H9 (cell line): ENCODE results near the gene APRT. TPM values are rescaled to one million over a fixed set of nuclear protein-coding genes. Genes with fewer than 3 reads are reported as not detected.

ENCODE experiments used
- DNase-seq: peaks from one replicate; pipeline ENCODE4 v3.0.0-alpha.2; 2017
- H2AFZ ChIP-seq: one replicate; pipeline ENCODE4 v1.6.1; 2013; ENCODE audit warnings: mild to moderate bottlenecking, low read length, control low read depth, moderate library complexity
- H2AK5ac ChIP-seq: 2 replicates; pipeline ENCODE4 v1.6.1; 2013; ENCODE audit warnings: low read length, control low read depth, mixed read lengths; ENCODE audit not compliant: insufficient read length
- H2BK120ac ChIP-seq: one replicate; pipeline ENCODE4 v1.6.1; 2013; ENCODE audit warnings: low read depth, mild to moderate bottlenecking, low read length, control low read depth, inconsistent platforms; ENCODE audit not compliant: poor library complexity, severe bottlenecking
- H2BK12ac ChIP-seq: 2 replicates; pipeline ENCODE4 v1.6.1; 2013; ENCODE audit warnings: low read length, control low read depth, mixed read lengths, low read depth; ENCODE audit not compliant: insufficient read length
- H2BK15ac ChIP-seq: 2 replicates; pipeline ENCODE4 v1.6.1; 2013; ENCODE audit warnings: low read depth, low read length, control low read depth
- H2BK20ac ChIP-seq: one replicate; pipeline ENCODE4 v1.6.1; 2013; ENCODE audit warnings: low read depth, mild to moderate bottlenecking, low read length, control low read depth, inconsistent platforms; ENCODE audit not compliant: poor library complexity, severe bottlenecking
- H2BK5ac ChIP-seq: 2 replicates; pipeline ENCODE4 v1.6.1; 2013; ENCODE audit warnings: low read length, control low read depth, mixed read lengths; ENCODE audit not compliant: insufficient read length
- H3K14ac ChIP-seq: 2 replicates; pipeline ENCODE4 v1.6.1; 2013; ENCODE audit warnings: low read length, control low read depth; ENCODE audit not compliant: insufficient read depth
- H3K18ac ChIP-seq: 2 replicates; pipeline ENCODE4 v1.6.1; 2013; ENCODE audit warnings: low read depth, mild to moderate bottlenecking, mixed read lengths, low read length, control low read depth; ENCODE audit not compliant: insufficient read length
- H3K23ac ChIP-seq: 2 replicates; pipeline ENCODE4 v1.6.1; 2013; ENCODE audit warnings: low read length, control low read depth, mixed read lengths, low read depth; ENCODE audit not compliant: insufficient read length
- H3K23me2 ChIP-seq: 2 replicates; pipeline ENCODE4 v1.6.1; 2013; ENCODE audit warnings: low read depth, mild to moderate bottlenecking, mixed read lengths, low read length, control low read depth; ENCODE audit not compliant: insufficient read length, poor library complexity, severe bottlenecking
- H3K27ac ChIP-seq: 2 replicates; pipeline ENCODE4 v1.5.1; 2013; ENCODE audit warnings: low read length, control low read depth, mixed read lengths, low read depth; ENCODE audit not compliant: insufficient read length
- H3K27me3 ChIP-seq: 2 replicates; pipeline ENCODE4 v1.6.1; 2013; ENCODE audit warnings: low read length, control low read depth, inconsistent platforms; ENCODE audit not compliant: insufficient read depth
- H3K4ac ChIP-seq: 2 replicates; pipeline ENCODE4 v1.6.1; 2013; ENCODE audit warnings: low read depth, mild to moderate bottlenecking, control low read depth, inconsistent platforms, low read length, moderate library complexity
- H3K4me1 ChIP-seq: 2 replicates; pipeline ENCODE4 v1.6.1; 2013; ENCODE audit warnings: low read length, control low read depth, inconsistent platforms; ENCODE audit not compliant: insufficient read depth
- H3K4me2 ChIP-seq: 2 replicates; pipeline ENCODE4 v1.6.1; 2013; ENCODE audit warnings: low read length, control low read depth, mixed read lengths; ENCODE audit not compliant: insufficient read length, insufficient read depth
- H3K56ac ChIP-seq: 2 replicates; pipeline ENCODE4 v1.6.1; 2013; ENCODE audit warnings: low read depth, mild to moderate bottlenecking, mixed read lengths, low read length, control low read depth; ENCODE audit not compliant: insufficient read length
- H3K79me1 ChIP-seq: 2 replicates; pipeline ENCODE4 v1.6.1; 2013; ENCODE audit warnings: low read depth, mild to moderate bottlenecking, moderate library complexity, low read length, control low read depth, inconsistent platforms; ENCODE audit not compliant: insufficient read depth, poor library complexity, severe bottlenecking
- H3K79me2 ChIP-seq: 2 replicates; pipeline ENCODE4 v1.6.1; 2013; ENCODE audit warnings: low read length, control low read depth, inconsistent platforms; ENCODE audit not compliant: insufficient read depth
- H3K9ac ChIP-seq: 2 replicates; pipeline ENCODE4 v1.6.1; 2013; ENCODE audit warnings: low read length, control low read depth, mixed read lengths; ENCODE audit not compliant: insufficient read length; ENCODE audit errors: extremely low read depth
- H3K9me3 ChIP-seq: one replicate; pipeline ENCODE4 v1.6.1; 2013; ENCODE audit warnings: low read depth, low read length, inconsistent platforms; ENCODE audit not compliant: control insufficient read depth
- H3T11ph ChIP-seq: one replicate; pipeline ENCODE4 v1.6.1; 2013; ENCODE audit warnings: mild to moderate bottlenecking, low read length, control low read depth, inconsistent platforms
- H4K20me1 ChIP-seq: one replicate; pipeline ENCODE4 v1.6.1; 2013; ENCODE audit not compliant: control insufficient read depth, insufficient read length, insufficient read depth
- H4K5ac ChIP-seq: 2 replicates; pipeline ENCODE4 v1.6.1; 2013; ENCODE audit warnings: low read depth, mild to moderate bottlenecking, mixed read lengths, low read length, control low read depth; ENCODE audit not compliant: insufficient read length
- H4K8ac ChIP-seq: replicated peaks from 2 replicates; pipeline ENCODE4 v1.6.1; 2013; ENCODE audit warnings: low read length, control low read depth, mixed read lengths, low read depth; ENCODE audit not compliant: insufficient read length
- H4K91ac ChIP-seq: 2 replicates; pipeline ENCODE4 v1.6.1; 2013; ENCODE audit warnings: low read depth, mild to moderate bottlenecking, moderate library complexity, mixed read lengths, low read length, control low read depth; ENCODE audit not compliant: insufficient read length
- H3K27ac Mint-ChIP-seq, 3 experiments: 2 replicates in 2 of 3; 3 replicates in 1 of 3; pipeline ENCODE4 v1.8.0; 2020 to 2021; ENCODE audit warnings: mixed read lengths in 3 of 3, mild to moderate bottlenecking in 1 of 3, moderate library complexity in 1 of 3
- H3K27me3 Mint-ChIP-seq: 2 replicates; pipeline ENCODE4 v1.8.0; 2021; ENCODE audit warnings: low read depth, mild to moderate bottlenecking, moderate library complexity, mixed read lengths
- H3K36me3 Mint-ChIP-seq, 3 experiments: 2 replicates in 2 of 3; 3 replicates in 1 of 3; pipeline ENCODE4 v1.8.0; 2020 to 2021; ENCODE audit warnings: low read depth in 3 of 3, mixed read lengths in 3 of 3; ENCODE audit not compliant: insufficient read depth in 1 of 3
- H3K4me1 Mint-ChIP-seq, 2 experiments: 2 replicates each; pipeline ENCODE4 v1.8.0; 2020; ENCODE audit warnings: mixed read lengths in 2 of 2
- H3K4me3 Mint-ChIP-seq, 2 experiments: 2 replicates in 1 of 2; 3 replicates in 1 of 2; pipeline ENCODE4 v1.8.0; 2020 to 2021; ENCODE audit warnings: mild to moderate bottlenecking in 2 of 2, mixed read lengths in 2 of 2, moderate library complexity in 1 of 2
- H3K9me3 Mint-ChIP-seq, 2 experiments: 2 replicates in 1 of 2; 3 replicates in 1 of 2; pipeline ENCODE4 v1.8.0; 2020; ENCODE audit warnings: mild to moderate bottlenecking in 2 of 2, mixed read lengths in 2 of 2, moderate library complexity in 1 of 2
- WGBS: extraction: QIAGEN DNeasy Blood & Tissue Kit; methylation state at CpG from one replicate; pipeline ENCODE4 v1.1.7; 2013; ENCODE audit warnings: missing lambda C conversion rate, low lambda C conversion rate, mixed read lengths; ENCODE audit not compliant: insufficient read length; ENCODE audit errors: extremely low coverage; 5-methylcytosine and 5-hydroxymethylcytosine counted together
- total RNA-seq: library from RNA; stranded (reverse); gene quantifications from 2 replicates; pipeline ENCODE4 v1.2.1, GENCODE V29; 2021
- TF ChIP-seq, protein P1 (sequence below): fragments of 200-600 bp; sonication (generic); conservative IDR thresholded peaks from 3 replicates; pipeline ENCODE4 v1.8.0; 2021; ENCODE audit warnings: antibody characterized with exemption, mild to moderate bottlenecking

The APRT gene
- total RNA-seq, 1 experiment from 2014 or later, result 246 TPM

DNA sequence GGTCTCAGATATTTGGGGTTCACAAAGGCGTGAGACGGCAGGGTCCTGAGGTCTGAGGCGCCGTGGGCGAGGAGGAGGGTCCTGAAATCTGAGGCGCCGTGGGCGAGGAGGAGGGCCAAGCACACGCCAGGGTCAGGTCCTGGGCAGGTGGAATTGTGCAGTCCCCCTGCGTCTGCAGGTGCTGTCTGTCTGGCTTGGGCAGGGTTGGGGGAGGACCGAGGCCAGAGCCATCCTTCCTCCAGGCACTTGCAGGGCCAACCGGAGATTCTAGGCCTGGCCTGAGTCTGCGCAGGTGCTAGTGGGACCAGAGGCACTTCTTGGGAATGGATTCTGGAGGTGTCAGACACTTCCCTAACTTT lies 2.4 kb upstream of the APRT start:
- Mint-ChIP-seq H3K9me3 (no peaks in the 10 kb centered on the region), H3K4me1 (peaks cover 6 to 10% of the 10 kb centered on the region in 2 experiments), H3K36me3 (peaks cover 3 to 19% (median 12%) of the 10 kb centered on the region in 3 experiments; a peak in 6 of 7 replicates), H3K27ac (no peak overlapping the region), H3K4me3 (peak overlapping the region in 1 of 2 experiments; percentile 40; a peak in 2 of 5 replicates), H3K27me3 (no peaks in the 10 kb centered on the region; the same call in 1 of the 2 replicates)
- no CpG with 5 or more reads among the region's 13 CpGs for WGBS
- Histone ChIP-seq H3K79me2 (peaks cover 3% of the 10 kb centered on the region; the same call in 1 of the 2 replicates), H4K8ac (no peak overlapping the region), H3K18ac (no peak overlapping the region), H3K79me1 (no peaks in the 10 kb centered on the region), H3K4me1 (no peaks in the 10 kb centered on the region), H2BK15ac (no peak overlapping the region), H4K20me1 (peaks cover 3% of the 10 kb centered on the region), H3K27me3 (no peaks in the 10 kb centered on the region), H3K23ac (no peak overlapping the region), H3K23me2 (peaks cover 9% of the 10 kb centered on the region), H4K5ac (no peak overlapping the region), H3K9me3 (no peaks in the 10 kb centered on the region), H2AK5ac (no peak overlapping the region), H2BK20ac (no peak overlapping the region), H3K56ac (no peak overlapping the region), H2BK5ac (no peak overlapping the region), H4K91ac (no peak overlapping the region), H3K4me2 (no peak overlapping the region), H3T11ph (no peak overlapping the region), H3K14ac (no peak overlapping the region), H2BK120ac (no peak overlapping the region), H3K27ac (no peak overlapping the region), H3K4ac (no peak overlapping the region), H2AFZ (no peak overlapping the region), H2BK12ac (no peak overlapping the region), H3K9ac (no peak overlapping the region)
- no peak for DNase-seq
- TF ChIP-seq, protein P1, sequence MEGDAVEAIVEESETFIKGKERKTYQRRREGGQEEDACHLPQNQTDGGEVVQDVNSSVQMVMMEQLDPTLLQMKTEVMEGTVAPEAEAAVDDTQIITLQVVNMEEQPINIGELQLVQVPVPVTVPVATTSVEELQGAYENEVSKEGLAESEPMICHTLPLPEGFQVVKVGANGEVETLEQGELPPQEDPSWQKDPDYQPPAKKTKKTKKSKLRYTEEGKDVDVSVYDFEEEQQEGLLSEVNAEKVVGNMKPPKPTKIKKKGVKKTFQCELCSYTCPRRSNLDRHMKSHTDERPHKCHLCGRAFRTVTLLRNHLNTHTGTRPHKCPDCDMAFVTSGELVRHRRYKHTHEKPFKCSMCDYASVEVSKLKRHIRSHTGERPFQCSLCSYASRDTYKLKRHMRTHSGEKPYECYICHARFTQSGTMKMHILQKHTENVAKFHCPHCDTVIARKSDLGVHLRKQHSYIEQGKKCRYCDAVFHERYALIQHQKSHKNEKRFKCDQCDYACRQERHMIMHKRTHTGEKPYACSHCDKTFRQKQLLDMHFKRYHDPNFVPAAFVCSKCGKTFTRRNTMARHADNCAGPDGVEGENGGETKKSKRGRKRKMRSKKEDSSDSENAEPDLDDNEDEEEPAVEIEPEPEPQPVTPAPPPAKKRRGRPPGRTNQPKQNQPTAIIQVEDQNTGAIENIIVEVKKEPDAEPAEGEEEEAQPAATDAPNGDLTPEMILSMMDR, result no peak
